GM18858 (cell line): Measurements from ENCODE around the gene GALC.

Experiments used
- ATAC-seq: cut with Tn5 transposase; IDR thresholded peaks from one replicate; pipeline ENCODE4 v1.9.1; 2021; ENCODE audit not compliant: unreplicated experiment

Gene GALC

DNA sequence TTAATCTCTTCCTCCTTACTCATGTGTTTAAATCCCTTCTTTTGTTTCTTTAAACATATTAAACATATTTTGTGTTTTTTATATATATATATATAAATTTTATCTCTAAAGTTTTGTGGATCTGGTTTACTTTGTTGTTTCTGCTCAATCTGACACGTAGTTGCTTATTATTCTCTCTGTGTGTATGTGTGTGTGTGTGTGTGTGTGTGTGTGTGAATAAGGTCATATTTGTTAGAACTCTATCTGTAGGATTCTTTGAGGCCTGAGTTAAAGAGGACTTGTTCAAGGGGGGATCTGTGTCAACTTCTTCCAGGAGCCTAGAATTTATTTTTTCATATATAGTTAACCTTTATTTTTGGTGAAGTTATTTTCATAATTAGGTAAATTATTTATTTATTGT is 14.6 kb upstream of the GALC start:
- no peak for ATAC-seq

DNA sequence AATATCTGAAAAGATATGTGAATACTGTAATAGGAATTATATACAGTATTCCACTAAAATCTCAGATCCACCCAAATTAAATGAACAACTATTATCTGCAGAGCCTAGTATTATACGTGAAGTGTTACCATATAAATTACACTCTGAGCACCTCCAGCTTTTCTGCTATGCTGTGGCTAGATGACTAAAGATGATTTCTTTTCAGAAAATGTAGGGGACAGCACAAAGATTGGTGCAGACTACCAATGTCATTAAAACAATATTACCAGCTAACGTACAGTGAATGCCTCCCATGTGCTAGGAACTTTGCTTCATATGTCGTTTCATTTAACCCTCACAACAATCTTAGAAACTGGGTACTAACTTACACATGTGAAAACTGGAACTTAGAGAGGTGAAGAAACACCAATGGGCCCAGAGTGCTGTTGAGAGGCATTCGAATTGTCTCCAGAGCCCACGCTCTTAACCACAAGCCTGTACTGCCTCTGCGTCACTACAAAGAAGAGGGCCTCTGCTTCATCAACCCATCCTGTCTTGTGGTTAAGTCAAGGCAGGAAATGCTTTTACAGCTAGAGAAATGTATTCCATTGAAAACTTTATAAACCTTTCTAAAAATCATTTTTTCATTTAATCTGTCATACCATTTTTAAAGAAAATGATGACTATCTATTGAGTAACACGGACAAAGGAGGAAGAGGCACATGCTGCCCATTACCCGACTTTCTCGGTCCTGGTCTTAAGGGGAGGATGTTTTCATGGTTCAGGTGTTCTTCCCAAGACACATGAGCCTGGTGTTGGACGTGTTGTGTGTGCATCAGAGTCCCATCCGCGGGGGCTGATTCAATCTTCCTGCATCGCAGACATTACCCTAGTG is 13.2 kb upstream of the GALC start:
- ATAC-seq, result peak; percentile 89

DNA sequence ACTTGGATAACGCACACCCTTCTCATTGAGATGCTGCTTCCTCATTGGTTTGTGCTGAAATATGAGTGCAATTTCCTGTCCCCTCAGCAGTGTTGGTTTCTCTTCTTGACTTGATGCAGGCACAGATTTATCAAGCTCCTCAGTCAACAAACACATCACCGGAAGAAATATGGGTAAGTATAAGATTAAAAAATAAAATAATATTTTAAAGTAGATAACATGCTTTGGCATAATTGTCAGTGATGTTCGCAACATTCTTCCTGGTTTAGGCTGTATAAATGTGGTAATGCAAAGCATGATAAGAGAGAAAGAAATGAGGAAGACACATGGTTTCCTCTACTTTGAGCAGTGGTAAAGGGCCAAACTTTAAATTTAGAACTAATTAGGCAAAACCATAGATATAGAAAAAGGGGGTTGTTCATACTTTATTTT is 12.1 kb upstream of the GALC start, which contains the start of gene GPR65:
TSS of gene GPR65 (plus strand) at position 86 of the 432 bp plus-strand sequence. CDS start 5,713 bp downstream, outside the sequence.
- peak; percentile 69 for ATAC-seq

DNA sequence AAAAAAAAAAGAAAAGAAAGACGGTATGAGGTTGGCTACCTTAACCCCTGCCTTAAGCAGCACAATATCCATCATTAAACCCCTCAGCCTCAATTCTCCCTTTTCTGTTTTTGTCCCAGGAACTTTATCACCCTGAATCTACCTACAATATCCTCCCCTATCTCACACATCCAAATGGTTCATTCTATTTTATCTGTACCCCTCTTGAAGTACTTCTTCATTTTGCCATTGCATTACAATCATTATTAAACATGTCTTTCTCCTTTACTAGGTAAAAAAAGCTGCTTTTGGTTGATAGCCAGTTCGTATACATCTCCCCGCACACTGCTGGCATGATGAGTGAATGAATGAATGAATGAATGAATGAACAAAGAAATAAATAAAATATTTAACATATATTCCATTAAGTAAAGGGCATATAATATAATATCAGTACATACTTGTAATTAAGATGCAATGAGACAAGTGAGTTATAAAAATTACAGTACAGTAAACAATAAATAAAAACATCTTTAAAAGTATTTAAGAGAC is 11.6 kb upstream of the GALC start:
- ATAC-seq, result no peak

DNA sequence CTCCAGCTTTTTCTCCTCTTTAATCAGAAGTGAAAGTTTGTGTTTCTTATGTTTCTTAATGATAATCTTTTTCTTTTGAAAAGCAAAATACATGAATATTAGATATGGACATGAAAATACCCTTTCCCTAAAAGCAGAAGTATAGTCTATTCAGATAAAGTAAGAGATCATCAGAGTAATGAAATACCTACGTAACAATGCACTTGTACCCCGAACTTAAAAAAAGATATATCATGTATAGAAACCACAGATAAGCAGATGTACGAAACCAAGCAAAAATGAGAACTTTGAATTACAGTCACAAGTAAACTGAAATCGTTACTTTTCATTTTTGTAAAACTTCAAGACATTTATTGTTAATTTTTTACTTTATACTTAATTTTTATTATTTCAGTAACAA is 10.4 kb upstream of the GALC start:
- no peak for ATAC-seq

DNA sequence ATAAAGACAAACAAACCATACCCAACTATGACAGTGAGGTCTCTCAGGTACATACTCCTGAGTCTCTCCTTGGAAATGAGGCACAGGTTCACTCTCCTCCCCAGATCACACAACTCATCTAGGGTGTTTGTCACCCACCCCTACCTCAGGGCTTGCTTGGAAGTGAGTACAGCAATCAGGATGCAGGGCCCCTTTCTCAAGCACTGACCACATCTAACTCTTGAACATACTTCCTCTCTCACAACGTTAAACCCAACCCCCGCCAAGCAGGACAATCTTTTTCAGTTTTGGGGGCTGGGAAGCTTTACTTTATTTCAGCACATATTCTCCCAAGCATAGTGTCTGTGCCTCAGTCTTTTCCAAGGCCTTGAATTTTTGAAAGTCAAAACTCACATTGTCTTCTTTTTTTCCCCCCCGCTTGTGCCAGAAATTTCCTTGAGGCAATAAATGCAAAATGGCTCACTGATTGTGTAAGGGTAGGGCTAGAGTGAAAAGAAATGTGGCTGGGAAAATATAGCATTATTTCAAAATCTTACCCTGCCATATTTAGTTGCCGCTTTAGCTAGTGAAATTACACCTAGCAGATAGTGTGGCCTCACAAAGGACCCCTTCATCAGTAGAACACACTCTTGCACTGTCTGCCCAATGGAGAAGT is 9.6 kb upstream of the GALC start:
- ATAC-seq, result no peak

DNA sequence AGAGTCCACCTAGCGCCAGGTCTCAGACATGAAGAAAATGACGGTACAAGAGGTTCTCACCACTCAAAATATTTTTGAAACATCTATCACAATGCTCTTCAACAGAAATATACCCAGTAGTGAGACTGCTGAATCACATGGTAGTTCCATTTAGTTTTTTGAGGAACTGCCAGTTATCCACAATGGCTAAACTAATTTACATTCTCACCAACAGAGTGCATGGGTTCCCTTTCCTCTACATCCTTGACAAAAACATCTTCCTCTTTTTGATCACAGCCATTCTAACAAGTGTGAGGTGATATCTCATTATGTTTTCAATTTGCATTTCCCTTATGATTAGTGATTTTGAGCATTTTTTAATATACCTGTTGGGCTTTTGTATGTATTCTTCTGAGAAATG is 6.3 kb upstream of the GALC start:
- no peak for ATAC-seq

DNA sequence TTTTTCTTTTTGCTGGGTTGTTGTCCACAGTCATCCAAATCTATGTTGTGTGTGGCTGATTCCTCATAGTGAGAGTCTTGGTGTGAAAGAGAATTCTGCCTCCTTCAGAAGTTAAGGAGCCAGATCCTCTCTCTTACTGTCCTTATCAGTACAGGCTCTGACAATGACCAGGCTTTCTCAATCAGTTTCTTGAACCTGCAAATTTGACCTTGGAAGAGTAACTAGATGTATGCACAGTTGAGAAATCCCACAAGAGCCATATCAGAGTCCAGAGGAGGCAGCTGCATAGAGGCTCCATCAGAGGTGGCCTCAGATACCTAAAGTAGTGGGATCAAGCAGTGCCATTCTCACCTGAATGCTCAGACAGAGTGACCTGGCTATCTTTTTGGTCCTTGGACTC is 5.5 kb upstream of the GALC start:
- ATAC-seq, result no peak

DNA sequence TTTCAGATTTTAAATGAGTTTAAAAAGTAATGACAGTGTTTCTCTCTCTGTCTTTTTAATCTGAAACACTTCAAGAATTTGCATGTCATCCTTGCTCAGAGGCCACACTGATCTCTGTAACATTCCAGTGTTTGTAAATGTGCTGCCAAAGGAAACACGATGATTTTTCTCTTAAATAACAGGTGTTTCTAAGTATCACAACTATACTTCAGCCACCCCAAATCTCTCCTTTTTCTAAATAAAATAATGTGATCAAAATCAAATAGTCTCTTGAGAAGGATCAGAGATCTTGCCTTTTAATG is 3.3 kb upstream of the GALC start:
- no peak for ATAC-seq

DNA sequence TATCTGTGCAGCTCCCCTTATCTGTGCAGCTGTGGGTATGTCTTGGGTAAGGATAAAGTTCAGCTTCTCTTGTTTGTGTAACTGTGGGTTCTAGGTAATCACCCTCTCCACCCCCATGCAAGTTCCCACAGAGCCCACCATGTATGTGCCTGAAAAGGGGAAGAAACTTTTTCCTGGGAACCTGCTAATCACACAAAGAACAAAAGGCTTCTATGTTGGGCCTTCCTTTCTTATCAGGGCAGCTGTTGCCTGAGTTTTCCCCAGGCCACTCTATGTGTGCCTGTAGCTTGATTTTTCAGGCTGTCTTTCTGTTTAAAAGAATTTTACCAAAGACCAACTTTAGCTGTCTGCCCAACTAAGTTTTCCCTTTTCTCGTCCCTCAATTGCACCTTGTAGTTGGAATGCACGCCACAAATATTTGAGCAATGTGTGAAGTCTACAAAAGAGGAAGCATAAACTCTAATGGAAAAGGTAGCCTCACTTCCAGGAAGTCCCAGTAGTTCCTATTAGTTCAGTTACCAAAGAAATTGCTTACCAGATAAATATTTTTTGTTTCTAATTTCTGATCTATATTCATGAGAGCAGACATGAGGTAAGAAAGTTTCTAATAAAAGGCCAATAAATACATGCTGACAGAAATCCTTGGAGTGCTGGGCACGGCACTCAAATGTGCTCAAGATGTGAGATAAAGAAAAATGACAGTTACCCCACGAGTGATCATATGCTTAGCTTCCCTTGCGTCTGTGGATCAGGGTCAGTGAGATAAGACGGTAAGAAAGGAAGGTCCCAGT is 2.7 kb upstream of the GALC start:
- ATAC-seq, result no peak

DNA sequence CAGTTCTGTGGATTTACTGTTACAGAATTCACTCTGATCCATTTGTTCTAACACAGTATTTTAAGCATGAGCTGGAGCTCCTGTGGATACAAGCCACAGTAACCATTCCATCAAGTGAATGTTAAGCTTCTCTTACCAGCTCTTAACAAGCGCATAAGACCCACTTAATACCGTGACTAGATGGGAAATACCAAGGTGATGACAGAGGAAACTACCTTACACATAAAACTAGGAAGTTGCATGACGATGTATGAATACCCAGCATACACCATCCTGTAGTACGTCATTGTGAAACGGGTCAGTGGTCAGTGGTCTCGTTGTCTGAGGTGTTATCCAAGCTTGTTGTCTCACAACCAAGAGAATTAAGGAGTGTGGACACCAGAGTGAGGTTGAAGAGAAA is 2.0 kb upstream of the GALC start:
- ATAC-seq, result peak; percentile 32

DNA sequence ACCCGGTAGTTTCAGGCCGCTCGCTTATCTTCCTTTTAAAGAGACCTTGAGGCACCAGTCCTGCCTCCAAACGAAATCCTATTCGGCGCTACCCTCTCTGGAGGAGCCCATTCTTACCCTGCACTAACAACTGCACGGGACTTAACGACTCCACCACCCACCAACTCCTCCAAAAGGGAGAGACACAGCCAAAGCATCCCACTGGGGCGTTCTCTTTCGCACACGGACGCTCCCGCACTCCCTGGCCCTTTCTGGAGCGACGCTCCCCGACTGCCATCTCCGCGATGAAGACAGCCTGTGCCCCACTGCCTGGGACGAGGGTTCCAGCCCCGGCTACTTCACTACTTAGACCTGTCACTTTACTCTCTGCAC is 650 bp downstream of the GALC start:
- no peak for ATAC-seq

DNA sequence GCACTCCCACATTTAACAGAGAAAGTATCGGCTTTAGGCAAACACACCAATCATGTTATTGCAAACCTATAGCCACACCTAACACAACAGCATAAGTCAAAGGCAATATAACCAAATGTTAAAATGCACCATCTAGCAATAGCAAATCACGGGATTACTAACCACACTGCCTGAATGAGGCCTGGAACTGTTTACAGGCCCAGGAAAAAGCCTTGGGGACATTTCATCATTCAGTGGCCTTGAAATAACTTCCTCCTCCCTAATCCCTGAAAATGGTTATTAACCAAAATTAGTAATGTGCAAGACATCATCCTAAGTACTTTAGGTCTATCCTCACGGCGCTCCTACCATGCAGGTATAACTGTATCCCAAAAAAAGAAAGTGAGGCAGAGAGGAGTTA is 2.3 kb downstream of the GALC start:
- no peak for ATAC-seq

DNA sequence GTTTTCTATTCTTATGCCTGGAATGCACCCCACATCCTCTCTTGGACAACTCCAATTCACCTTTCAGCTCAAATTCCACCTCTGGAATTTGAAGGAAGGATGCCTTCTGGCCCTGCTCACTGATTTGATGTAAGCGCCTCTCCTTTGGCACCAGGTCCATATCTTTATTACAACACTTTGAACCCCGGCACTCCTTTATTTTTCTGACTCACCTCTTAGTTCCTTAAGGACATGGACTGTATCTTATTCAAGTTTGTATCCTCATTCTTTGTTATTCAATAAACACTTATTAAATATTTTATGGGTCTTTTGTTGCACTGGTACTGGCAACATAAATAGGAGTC is 3.1 kb downstream of the GALC start:
- no peak for ATAC-seq

DNA sequence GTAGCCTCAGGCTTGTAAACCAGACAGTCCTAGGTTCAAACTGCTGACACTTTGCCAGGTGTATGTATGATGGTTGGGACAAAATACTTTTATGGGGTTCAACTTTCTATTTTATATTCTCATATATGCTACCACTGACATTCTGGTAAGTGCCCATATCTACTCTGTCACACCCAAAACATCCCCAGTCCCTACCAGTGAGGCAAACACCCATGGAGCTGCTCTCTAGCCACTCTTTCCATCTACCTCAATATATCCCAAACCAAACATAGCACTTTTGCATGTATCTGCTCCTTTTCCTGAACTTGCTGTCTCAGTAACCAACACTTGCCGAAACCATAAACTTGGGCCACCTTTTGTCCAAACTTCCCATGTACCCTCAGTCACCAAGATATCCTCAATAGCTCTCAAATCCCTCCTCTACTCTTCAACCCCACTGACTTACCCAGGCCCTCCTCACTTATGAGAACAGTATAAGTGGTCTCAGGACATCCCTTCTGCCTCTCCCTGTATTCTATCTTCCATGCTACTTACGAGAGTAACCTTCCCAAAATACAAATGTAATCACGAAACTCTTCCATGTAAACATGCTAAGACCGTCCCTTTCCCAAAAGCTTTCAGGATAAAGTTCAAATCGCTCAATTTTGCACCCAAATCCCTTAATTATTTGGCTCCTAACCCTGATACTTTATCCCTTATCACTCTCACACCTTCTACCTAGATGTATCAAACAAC is 3.6 kb downstream of the GALC start:
- no peak for ATAC-seq

DNA sequence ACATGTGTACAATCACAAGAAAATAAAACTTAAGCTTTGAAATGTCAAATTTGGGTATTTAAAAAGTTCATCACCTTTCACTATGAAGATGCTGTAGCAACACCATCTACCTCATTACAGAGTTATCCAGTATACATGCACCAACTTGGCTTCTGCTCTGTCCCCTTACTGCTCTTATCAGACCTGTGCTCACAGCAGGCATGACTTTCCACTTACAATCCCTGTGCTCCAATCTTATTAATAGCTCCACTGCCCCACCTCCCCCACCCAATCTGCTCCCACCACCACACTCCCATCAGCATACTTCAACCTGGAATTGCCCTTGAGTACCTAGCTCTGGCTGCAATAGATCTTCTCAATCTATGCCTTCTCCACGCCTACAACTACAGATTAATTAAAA is 13.3 kb downstream of the GALC start:
- ATAC-seq, result no peak

DNA sequence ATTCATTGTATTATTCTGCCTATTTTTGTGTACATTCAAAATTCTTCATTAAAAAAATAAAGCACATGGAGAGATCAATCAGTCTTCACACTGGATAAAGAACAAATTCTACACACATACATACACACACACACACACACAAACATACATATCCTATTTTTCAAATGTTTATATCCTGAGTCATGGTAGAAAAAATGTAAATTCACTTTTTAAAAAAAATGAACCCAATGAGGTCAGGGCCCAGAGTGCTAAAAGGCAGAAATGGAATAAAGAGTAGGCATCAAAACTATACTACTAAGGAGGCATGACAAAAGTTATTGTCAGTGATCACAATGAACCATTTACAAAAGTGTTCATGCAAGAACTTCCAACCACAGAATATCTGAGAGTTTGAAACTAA is 17.3 kb downstream of the GALC start:
- no peak for ATAC-seq

DNA sequence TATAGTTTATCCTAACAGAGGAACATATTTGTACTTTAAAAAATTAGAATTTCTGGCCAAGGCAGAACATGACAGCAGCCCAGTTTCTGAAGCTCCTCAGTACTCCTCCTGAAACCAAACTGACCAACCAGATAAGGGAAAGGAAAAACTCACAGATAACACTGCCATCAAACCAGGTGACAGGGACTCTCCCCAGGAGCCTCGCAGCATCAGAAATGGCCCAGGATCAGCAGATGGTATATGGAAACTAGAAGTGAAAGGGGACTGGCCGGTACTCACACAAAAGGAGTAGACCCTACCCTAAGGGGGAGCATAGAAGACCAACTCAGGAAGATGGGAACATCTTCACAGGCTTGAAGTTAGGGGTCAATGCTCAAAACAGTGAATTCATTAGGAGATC is 22.0 kb downstream of the GALC start:
- ATAC-seq, result peak; percentile 92

DNA sequence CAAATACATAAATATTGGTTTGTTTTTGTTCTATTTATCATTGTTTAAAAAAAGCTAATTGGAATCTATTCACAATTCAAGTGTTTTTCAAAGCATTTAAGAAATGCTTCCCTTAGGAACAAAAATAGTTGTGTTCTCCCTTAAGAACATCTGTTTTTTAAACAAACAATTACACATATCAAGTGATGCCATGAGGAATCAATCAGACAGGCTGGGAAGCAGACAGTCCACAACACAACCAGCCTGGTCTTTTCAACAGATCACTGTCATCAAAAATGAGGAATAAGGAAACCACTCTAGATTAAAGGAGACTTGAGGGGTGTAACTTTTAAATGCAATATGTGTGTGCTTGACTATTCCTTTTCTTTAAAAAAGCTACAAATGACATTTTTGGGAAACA is 25.5 kb downstream of the GALC start:
- no peak for ATAC-seq

DNA sequence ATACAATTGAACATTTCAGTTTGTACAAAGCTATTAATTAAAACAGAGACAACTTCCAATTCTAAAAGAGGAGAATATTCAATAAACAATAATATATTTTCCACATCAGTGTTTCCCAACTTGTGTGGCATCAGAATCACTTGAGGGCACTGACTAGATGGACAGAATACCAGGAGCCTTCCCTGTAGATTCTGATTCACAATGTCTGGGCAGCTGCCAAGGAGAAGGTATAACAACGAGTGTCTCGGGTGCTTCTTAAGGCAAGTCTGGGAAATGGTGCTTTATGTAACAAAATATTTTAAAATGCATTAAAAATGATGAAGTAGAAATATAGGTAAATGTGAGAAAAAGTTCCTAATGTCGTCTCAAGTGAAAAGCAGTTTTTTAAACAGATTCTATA is 26.2 kb downstream of the GALC start:
- ATAC-seq, result no peak

DNA sequence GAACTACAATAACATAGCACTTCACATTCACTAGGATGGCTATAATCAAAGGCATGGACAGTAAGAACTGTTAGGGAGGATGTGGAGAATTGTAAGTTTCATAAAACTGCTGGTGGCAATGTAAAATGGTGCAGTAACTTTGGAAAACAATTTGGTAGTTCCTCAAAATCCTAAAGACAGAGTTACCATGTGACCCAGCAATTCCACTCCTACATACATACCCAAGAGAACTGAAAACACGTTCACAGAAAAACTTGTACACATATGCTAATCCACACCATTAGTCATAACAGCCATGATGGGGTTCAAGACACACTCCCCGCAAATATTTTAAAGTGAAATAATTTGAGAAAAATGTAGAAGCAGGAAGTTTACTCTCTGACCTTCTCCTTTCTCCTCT is 31.7 kb downstream of the GALC start:
- ATAC-seq, result no peak
